RWPE1 (cell line): ENCODE measurements around the gene CHI3L1.

Experiments
- CTCF ChIA-PET: fragments of 350-600 bp; sonication (Branson Sonifier 250); formaldehyde crosslinking; extraction: SDS; loops from one replicate; lab custom pipeline; 2021; lab: Yijun Ruan, JAX
- POLR2A ChIA-PET: fragments of 400-600 bp; formaldehyde crosslinking; extraction: SDS; loops from one replicate; lab custom pipeline; 2020; ENCODE audit warnings: antibody characterized with exemption; ENCODE audit not compliant: low non-redundant PET; lab: Yijun Ruan, JAX
- DNase-seq: peaks from one replicate; pipeline ENCODE4 v3.0.0; 2012; ENCODE audit warnings: low spot score
- H3K27ac ChIP-seq: fragments of 450-650 bp; 2 replicates; pipeline ENCODE4 v1.5.1; 2017
- TF ChIP-seq, protein P1 (sequence below): fragments of 450-650 bp; conservative IDR thresholded peaks from 2 replicates; pipeline ENCODE4 v1.5.1; 2017; ENCODE audit warnings: low read depth, mild to moderate bottlenecking

Gene CHI3L1

GRCh38 chr1:203190949-203191348 lies 4.4 kb upstream of the CHI3L1 start:
- ChIA-PET CTCF (interaction anchor here (2.9 kb wide), 1 partner anchor 76 kb away, joined by 8 read pairs; no protein-coding TSS in a partner anchor), POLR2A (no interaction called here)
- TF ChIP-seq, protein P1, sequence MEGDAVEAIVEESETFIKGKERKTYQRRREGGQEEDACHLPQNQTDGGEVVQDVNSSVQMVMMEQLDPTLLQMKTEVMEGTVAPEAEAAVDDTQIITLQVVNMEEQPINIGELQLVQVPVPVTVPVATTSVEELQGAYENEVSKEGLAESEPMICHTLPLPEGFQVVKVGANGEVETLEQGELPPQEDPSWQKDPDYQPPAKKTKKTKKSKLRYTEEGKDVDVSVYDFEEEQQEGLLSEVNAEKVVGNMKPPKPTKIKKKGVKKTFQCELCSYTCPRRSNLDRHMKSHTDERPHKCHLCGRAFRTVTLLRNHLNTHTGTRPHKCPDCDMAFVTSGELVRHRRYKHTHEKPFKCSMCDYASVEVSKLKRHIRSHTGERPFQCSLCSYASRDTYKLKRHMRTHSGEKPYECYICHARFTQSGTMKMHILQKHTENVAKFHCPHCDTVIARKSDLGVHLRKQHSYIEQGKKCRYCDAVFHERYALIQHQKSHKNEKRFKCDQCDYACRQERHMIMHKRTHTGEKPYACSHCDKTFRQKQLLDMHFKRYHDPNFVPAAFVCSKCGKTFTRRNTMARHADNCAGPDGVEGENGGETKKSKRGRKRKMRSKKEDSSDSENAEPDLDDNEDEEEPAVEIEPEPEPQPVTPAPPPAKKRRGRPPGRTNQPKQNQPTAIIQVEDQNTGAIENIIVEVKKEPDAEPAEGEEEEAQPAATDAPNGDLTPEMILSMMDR, result no peak
- H3K27ac ChIP-seq, result no peak overlapping the region
- DNase-seq, result no peak

GRCh38 chr1:203189951-203190352 lies 3.4 kb upstream of the CHI3L1 start:
- TF ChIP-seq, protein P1, result no peak
- no peak overlapping the region for H3K27ac ChIP-seq
- ChIA-PET POLR2A (no interaction called here), CTCF (interaction anchor here (0.9 to 2.9 kb wide), 2 partner anchors 18 to 77 kb away, joined by 3 to 8 read pairs; no protein-coding TSS in a partner anchor)
- no peak for DNase-seq

DNA sequence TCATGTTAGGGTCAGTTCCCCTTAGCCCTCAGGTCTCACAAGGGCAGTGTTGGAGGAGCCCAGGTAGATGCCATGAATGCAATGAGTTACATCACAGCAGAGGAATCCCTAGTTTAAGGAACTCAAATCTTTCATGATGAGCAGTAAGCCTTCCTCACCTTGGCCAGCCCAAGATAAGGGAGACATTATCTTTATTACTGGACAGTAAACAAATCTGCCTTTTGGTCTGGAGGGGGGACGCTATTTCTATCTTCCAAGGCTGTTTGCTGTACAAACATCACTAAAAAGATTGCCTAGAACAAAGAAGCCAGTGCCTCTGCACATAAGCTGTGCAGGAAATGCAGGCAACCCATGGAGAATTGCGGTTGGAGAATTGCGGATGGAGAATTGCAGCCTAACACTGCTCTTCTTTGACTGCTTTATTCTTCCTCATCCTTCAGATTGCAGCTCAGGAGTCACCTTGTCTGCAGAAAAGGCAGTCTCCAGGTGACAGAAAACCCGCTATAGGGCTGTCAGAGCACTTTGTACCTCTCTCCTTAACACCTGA lies 2.3 kb upstream of the CHI3L1 start:
- CTCF ChIA-PET, result interaction anchor here (0.7 to 4.0 kb wide), 3 partner anchors 16 to 79 kb away, joined by 4 to 25 read pairs (median 4); no protein-coding TSS in a partner anchor
- H3K27ac ChIP-seq, result no peak overlapping the region
- POLR2A ChIA-PET, result no interaction called here
- no peak for DNase-seq
- TF ChIP-seq, protein P1, result no peak

GRCh38 chr1:203187689-203188264 lies 1.3 kb upstream of the CHI3L1 start:
- TF ChIP-seq, protein P1, result no peak
- CTCF ChIA-PET, result interaction anchor here (0.5 to 4.0 kb wide), 4 partner anchors 15 to 364 kb away, joined by 3 to 25 read pairs (median 4); no protein-coding TSS in a partner anchor
- H3K27ac ChIP-seq, result no peak overlapping the region
- POLR2A ChIA-PET, result no interaction called here
- no peak for DNase-seq

GRCh38 chr1:203187304-203187685 lies 791 bp upstream of the CHI3L1 start:
- ChIA-PET POLR2A (no interaction called here), CTCF (interaction anchor here (0.5 to 4.0 kb wide), 4 partner anchors 15 to 364 kb away, joined by 3 to 25 read pairs (median 4); no protein-coding TSS in a partner anchor)
- DNase-seq, result no peak
- TF ChIP-seq, protein P1, result no peak
- peak overlapping the region; percentile 65; the same call in 1 of the 2 replicates for H3K27ac ChIP-seq

- ChIA-PET POLR2A (no interaction called here), CTCF (interaction anchor here (0.7 to 4.0 kb wide), 4 partner anchors 14 to 139 kb away, joined by 4 to 25 read pairs (median 4); no protein-coding TSS in a partner anchor)
- no peak for DNase-seq
Measured at GRCh38 chr1:203186091-203186445, 436 bp downstream of the CHI3L1 start.

More at GRCh38 chr1:203186091-203186445, 436 bp downstream of the CHI3L1 start:
- TF ChIP-seq, protein P1, result no peak
- peak overlapping the region; percentile 65 for H3K27ac ChIP-seq
